HG03108 (cell line): Measurements from ENCODE around the gene TRABD2B.

Experiments used
- ATAC-seq: cut with Tn5 transposase; IDR thresholded peaks from one replicate; pipeline ENCODE4 v1.9.1; 2021; ENCODE audit warnings: moderate library complexity; ENCODE audit not compliant: unreplicated experiment

TRABD2B gene

GRCh38 chr1:47856996-47857395 is 140.2 kb downstream of the TRABD2B start:
- ATAC-seq, result no peak

GRCh38 chr1:47855230-47855629 is 142.0 kb downstream of the TRABD2B start:
- ATAC-seq, result no peak

GRCh38 chr1:47854552-47855144 is 142.5 kb downstream of the TRABD2B start:
- ATAC-seq, result no peak

- no peak for ATAC-seq
Measured at GRCh38 chr1:47853852-47854251, 143.3 kb downstream of the TRABD2B start.

- no peak for ATAC-seq
Measured at GRCh38 chr1:47853059-47853458, 144.1 kb downstream of the TRABD2B start.

- no peak for ATAC-seq
Measured at GRCh38 chr1:47852006-47852718, 145.0 kb downstream of the TRABD2B start.

- ATAC-seq, result no peak
Measured at GRCh38 chr1:47850451-47850850, 146.7 kb downstream of the TRABD2B start.

GRCh38 chr1:47849591-47850261 is 147.5 kb downstream of the TRABD2B start:
- no peak for ATAC-seq

- ATAC-seq, result no peak
Measured at GRCh38 chr1:47849005-47849521, 148.1 kb downstream of the TRABD2B start.

- ATAC-seq, result no peak
Measured at GRCh38 chr1:47847763-47848162, 149.4 kb downstream of the TRABD2B start.

GRCh38 chr1:47844558-47844955 is 152.6 kb downstream of the TRABD2B start:
- no peak for ATAC-seq

- no peak for ATAC-seq
Measured at GRCh38 chr1:47843781-47844557, 153.2 kb downstream of the TRABD2B start.

GRCh38 chr1:47843059-47843458 is 154.1 kb downstream of the TRABD2B start:
- ATAC-seq, result no peak

- ATAC-seq, result no peak
Measured at GRCh38 chr1:47842228-47842919, 154.8 kb downstream of the TRABD2B start.

GRCh38 chr1:47841356-47841755 is 155.8 kb downstream of the TRABD2B start:
- no peak for ATAC-seq

GRCh38 chr1:47840393-47841190 is 156.6 kb downstream of the TRABD2B start:
- no peak for ATAC-seq

- no peak for ATAC-seq
Measured at GRCh38 chr1:47839433-47839760, 157.8 kb downstream of the TRABD2B start.

- ATAC-seq, result no peak
Measured at GRCh38 chr1:47838562-47839432, 158.4 kb downstream of the TRABD2B start.
